ENCODE results near the gene OR2T1.
"Not testable (repeated sequence)": the region's sequence is repeated elsewhere in the genome, so short reads cannot be mapped to it uniquely, and the experiment has no call there.

Gene OR2T1

DNA sequence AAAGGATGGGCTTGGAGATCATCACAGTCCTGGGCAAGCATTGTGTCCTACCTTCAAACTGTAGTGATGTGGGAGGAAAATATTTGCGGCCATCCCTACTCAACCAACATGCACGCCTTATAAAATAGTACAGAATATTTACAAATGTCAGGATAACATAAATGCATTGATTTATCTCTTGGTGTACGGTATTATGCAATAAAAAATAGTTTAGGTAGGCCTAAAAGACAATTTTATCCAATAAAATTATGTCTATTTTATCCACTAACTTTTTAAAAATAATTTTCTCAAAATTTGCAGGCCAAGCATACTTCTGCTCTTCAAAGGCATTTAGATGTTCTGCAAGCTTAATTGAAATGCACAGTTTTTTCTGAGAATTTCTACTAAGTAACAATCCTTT, at the start of gene OR2T1:
Gene OR2T1 (plus strand): TSS at position 301 of the 400 bp plus-strand sequence. CDS start 3,100 bp downstream, outside the sequence.
- DNase-seq (ENCODE audit: low read depth in 2 of 2): no peak

DNA sequence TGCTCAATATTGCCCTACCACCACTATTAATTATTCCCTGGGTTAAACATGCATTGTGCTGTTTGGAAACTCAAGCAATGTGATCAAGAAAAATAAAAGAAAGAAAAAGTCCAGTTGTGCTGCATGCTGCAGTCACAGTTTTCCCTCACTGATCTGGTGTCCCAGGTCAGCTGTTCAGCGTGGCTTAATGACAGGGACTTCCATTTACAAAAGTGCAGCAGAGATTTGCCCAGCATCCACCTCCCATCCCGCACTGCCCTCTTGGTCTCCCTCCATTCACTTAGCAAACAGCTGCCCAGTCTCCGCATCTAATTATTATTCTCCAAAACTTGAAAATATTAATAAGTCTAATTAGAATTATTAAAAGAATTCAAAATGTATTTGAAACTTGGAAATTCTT, 43.4 kb upstream of the OR2T1 start:
- DNase-seq (ENCODE audit: low read depth in 2 of 2): no peak

- DNase-seq (ENCODE audit: low read depth in 2 of 2): no peak
Observed at GRCh38 chr1:248361121-248361715, 41.6 kb upstream of the OR2T1 start, which contains the start of gene OR2T4. Gene OR2T4 (plus strand): TSS chr1:248361665. CDS start chr1:248361665, 0 bp downstream.

DNA sequence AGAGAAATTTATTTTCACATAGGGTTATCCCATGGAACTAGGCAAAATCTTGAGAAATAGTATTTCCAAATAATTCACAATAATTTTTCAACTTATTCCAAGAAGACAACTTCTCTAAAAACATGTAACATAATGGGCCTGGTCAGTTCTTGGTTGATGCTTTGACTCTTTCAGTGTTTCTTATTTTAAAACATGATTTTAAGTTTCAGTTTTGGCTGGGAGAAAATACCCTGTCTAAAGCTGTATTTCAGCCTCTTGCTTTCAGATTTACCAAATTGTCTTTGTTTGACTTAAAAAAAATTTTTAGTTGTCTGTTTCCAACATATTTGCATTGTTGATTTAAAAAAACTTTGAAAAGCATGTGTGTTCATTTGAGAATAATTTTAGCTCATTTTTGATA, 36.2 kb upstream of the OR2T1 start:
- no peak for DNase-seq (ENCODE audit: low read depth in 2 of 2)

DNA sequence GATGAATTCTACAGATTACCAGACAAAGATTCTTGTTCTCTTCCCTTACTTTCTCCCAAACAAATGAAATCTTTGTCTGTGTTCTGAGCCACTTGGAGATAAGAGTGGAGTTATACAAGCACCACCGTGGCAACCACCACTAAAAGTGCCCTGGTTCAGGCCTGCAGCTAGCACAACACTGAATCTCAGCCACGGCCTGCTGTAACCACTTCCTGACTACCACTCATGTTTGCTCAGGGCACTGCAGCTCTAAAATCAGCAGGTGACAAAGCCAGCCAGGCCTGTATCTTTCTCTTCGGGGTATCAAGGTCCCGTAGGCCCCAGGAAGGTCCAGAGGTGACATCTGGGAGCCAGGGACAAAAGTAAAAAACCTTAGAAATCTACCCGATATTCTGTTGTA, 30.5 kb upstream of the OR2T1 start:
- DNase-seq (ENCODE audit: low read depth in 2 of 2): no peak

GRCh38 chr1:248373761-248374160, 29.1 kb upstream of the OR2T1 start:
- no peak for DNase-seq (ENCODE audit: low read depth in 2 of 2)

- no peak for DNase-seq (ENCODE audit: low read depth in 2 of 2)
Observed at GRCh38 chr1:248375446-248375845, 27.4 kb upstream of the OR2T1 start, which contains the start of gene OR2T6. Gene OR2T6 (plus strand): TSS chr1:248375746. CDS start chr1:248387609, 11,863 bp downstream.

- DNase-seq (ENCODE audit: low read depth in 2 of 2): no peak
Observed at GRCh38 chr1:248376916-248377315, 25.9 kb upstream of the OR2T1 start.

DNA sequence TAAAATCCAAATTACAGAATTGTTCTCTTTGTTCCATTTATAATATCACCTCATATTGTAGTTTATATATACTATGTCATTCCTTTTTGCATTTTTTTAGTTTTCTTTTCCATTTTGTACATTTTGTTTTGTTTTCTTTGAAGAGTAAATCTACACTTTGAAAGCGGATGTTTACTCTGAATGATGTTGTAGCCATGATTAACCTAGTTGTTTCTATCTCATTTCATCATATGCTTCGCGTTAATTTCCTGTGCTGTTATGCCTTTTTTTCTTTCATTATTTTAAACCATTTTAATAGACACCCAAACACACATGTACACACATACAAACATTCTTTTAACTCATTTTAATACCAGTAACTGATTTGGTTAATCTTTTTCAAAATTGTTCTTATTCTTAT, 22.0 kb upstream of the OR2T1 start:
- no peak for DNase-seq (ENCODE audit: low read depth in 2 of 2)

DNA sequence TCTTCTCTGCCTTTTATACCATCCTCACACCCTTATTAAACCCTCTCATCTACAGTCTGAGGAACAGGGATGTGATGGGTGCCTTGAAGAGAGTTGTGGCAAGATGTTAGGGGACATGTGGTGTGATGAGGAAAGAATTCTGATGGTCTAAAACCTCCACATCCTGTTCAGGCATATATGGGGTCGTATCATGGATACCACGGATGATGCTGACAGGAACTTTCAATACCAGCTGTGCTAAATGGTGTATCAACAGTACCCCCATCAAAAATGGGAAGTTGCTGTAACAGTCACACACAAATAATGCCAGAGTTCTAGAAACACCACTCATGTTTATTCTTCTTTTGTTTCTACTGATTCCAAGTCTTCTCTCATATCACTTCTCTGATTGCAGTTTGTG, 14.4 kb upstream of the OR2T1 start:
- DNase-seq (ENCODE audit: low read depth in 2 of 2): no peak

DNA sequence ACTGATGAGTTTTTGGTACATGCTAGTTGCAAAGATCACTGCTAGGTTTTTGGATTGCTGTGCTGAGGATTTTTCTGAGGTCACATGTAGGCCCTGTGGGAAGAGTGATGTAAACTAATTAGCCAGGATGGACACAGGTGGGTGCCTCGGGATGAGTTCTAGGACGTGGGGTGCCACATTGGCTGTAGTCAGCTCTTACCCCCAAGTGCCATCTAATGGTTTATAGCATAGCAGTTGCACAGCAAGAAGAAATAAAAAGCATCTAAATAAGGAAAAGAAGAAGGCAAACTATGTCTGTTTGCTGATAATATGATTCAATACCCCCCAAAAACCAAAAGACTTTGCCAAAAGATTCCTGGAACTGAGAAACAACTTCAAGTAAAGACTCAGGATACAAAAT, 9.8 kb upstream of the OR2T1 start:
- DNase-seq (ENCODE audit: low read depth in 2 of 2): no peak

DNA sequence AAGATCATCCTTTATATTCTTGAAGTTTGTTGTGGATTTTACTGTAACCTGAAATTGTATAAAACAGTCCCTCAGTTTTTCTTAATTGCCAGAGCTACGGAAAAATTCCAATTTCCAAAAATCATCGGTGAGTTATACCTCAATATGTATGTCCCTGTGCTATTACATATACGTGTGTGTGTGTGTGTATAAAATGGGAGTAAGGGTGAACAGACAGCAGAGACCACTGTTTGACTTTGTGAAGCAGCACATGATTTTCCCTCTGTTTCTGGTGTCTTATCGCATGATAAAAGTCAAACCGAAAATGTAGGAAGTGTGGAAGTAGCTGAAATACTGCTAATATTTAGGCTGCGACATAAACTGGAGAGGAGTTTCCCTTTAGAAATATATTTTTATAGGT, 1.2 kb downstream of the OR2T1 start:
- DNase-seq (ENCODE audit: low read depth in 2 of 2): no peak

GRCh38 chr1:248406721-248407692, 4.2 kb downstream of the OR2T1 start:
- no peak for DNase-seq (ENCODE audit: low read depth in 2 of 2)

DNA sequence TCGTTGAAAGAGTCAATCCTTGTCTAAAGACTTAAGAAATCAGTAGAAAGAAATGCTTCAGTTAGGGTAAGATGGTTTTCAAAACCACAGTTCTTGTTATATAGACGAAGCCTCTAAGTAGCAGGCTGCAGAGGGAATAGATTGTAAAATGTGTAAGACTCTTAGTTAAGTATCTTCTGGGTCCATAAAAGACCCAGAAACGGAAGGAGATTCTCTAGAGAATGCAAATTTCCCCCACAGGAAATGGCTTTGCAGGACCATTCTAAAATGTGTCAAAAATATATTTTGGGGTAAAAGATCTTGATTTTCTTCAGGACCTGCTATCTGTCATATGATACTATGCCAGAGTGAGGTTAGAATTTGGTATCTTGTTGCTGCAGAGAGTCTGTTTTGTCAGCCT, 13.4 kb downstream of the OR2T1 start:
- no peak for DNase-seq (ENCODE audit: low read depth in 2 of 2)

- DNase-seq (ENCODE audit: low read depth in 2 of 2): no peak
Observed at GRCh38 chr1:248417854-248418253, 15.0 kb downstream of the OR2T1 start.

GRCh38 chr1:248421384-248421783, 18.5 kb downstream of the OR2T1 start:
- DNase-seq (ENCODE audit: low read depth in 2 of 2): no peak

GRCh38 chr1:248427526-248428191, 24.8 kb downstream of the OR2T1 start:
- not testable (repeated sequence) for DNase-seq (ENCODE audit: low read depth in 2 of 2)

DNA sequence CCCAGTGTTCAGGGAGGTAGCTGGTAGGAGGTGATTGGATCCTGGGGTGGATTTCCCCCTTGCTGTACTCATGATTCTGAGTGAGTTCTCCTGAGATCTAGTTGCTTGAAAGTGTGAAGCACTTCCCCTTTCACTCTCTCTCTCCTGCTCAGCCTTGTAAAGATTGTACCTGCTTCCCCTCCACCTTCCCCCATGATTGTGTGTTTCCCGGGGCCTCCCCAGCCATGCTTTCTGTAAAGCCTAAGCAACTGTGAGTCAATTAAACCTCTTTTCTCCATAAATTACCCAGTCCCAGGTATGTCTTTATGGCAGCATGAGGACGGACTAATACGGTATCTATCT, 25.3 kb downstream of the OR2T1 start:
- DNase-seq (ENCODE audit: low read depth in 2 of 2): not testable (repeated sequence)

- DNase-seq (ENCODE audit: low read depth in 2 of 2): not testable (repeated sequence)
Observed at GRCh38 chr1:248431683-248432082, 28.8 kb downstream of the OR2T1 start.

GRCh38 chr1:248432201-248432600, 29.4 kb downstream of the OR2T1 start:
- DNase-seq (ENCODE audit: low read depth in 2 of 2): not testable (repeated sequence)

DNA sequence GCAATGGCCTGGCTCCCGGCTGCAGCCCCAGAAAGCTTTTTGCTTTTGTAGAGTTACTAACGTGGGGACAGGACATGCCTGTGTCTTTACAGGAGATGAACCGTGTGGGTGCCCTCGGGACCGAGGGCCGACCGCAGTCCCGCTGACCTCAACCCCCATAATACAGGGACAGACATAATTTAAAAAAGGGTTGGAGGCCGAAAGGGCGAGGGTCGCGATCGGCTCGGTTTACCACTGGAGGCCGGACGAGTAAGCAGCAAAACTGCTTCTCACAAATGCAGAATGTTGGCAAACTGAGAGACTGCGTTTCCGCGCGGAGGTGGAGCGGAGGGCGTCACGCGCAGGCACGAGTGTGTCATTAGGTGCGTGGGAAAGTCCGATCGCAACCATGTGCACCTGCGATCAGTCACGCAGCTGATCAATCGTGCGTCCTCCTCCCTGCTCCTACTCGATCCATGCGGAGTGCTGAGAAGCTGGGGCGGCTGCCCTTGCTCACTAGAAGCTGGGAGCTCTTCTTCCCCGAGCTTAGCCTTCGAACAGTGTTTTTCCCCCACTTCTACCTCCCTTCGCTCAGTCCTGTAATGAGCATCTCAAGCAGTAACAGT, 31.1 kb downstream of the OR2T1 start:
- not testable (repeated sequence) for DNase-seq (ENCODE audit: low read depth in 2 of 2)

- DNase-seq (ENCODE audit: low read depth in 2 of 2): not testable (repeated sequence)
Observed at GRCh38 chr1:248434913-248435312, 32.1 kb downstream of the OR2T1 start.
